Upper lobe of left lung (tissue), 4 donors: ENCODE data around the gene CAPN3.

Experiments used
- EP300 ChIP-seq, 4 donors: sonication (generic); formaldehyde crosslinking; IDR thresholded peaks; one replicate each; pipeline ENCODE4 v1.5.1; 2017; ENCODE audit warnings: antibody characterized with exemption in 4 of 4, control low read depth in 2 of 4
- POLR2A ChIP-seq, 4 donors: fragments of 450-650 bp; IDR thresholded peaks; one replicate each; pipeline ENCODE4 v1.5.1; 2016 to 2017; ENCODE audit warnings: antibody characterized with exemption in 4 of 4, mild to moderate bottlenecking in 2 of 4
- POLR2AphosphoS5 ChIP-seq, 2 donors: sonication (generic); formaldehyde crosslinking; IDR thresholded peaks; one replicate each; pipeline ENCODE4 v1.5.1; 2017; ENCODE audit warnings: antibody characterized with exemption in 2 of 2
- TF ChIP-seq, protein P1 (sequence below), 6 experiments: fragments of 450-650 bp in 4 of 6; fragments of 200-600 bp in 2 of 6; sonication (generic) in 2 of 6; IDR thresholded peaks; one replicate each; pipeline ENCODE4 v1.5.1; 2016 to 2019; ENCODE audit warnings: antibody characterized with exemption in 6 of 6

DNA sequence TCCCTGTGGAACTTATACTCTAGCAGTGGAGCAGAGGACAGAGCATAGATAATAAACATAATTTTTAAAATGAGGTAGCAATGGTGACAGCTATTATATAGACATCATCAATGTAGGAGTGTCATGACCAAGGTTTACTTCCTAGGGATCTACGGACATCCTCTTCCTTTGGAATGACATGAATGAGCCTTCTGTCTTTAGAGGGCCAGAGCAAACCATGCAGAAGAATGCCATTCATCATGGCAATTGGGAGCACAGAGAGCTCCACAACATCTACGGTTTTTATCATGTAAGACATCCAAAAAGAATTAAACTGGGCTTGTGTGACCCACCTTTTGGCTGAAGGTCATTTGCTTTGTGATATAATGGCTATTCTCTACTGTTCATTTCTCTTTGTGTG lies 30.1 kb upstream of the CAPN3 start:
- TF ChIP-seq, protein P1, sequence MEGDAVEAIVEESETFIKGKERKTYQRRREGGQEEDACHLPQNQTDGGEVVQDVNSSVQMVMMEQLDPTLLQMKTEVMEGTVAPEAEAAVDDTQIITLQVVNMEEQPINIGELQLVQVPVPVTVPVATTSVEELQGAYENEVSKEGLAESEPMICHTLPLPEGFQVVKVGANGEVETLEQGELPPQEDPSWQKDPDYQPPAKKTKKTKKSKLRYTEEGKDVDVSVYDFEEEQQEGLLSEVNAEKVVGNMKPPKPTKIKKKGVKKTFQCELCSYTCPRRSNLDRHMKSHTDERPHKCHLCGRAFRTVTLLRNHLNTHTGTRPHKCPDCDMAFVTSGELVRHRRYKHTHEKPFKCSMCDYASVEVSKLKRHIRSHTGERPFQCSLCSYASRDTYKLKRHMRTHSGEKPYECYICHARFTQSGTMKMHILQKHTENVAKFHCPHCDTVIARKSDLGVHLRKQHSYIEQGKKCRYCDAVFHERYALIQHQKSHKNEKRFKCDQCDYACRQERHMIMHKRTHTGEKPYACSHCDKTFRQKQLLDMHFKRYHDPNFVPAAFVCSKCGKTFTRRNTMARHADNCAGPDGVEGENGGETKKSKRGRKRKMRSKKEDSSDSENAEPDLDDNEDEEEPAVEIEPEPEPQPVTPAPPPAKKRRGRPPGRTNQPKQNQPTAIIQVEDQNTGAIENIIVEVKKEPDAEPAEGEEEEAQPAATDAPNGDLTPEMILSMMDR (IDR thresholded peaks at IDR 0.05): no peak
- TF ChIP-seq POLR2A (IDR thresholded peaks at IDR 0.05) (no peak), EP300 (IDR thresholded peaks at IDR 0.05) (no peak), POLR2AphosphoS5 (IDR thresholded peaks at IDR 0.05) (no peak)
